ENCODE results near the gene PEF1. TPM values are rescaled to one million over a fixed set of nuclear protein-coding genes. Genes with fewer than 3 reads are reported as not detected.

Gene PEF1
- total and polyA plus RNA-seq, 2 experiments from 2014 or later = 22.3 to 68.5 TPM

GRCh38 chr1:31624731-31625514 is 19.8 kb downstream of the PEF1 start:
- H3K36me3 ChIP-seq (ENCODE audit: insufficient read depth) = 0 out of 2 replicates have a peak, but pooled peaks cover 4% of the 10 kb centered on the region
- Mint-ChIP-seq H3K27ac (no peak overlapping the region), H3K27me3 (ENCODE audit: insufficient read depth, low read depth, poor library complexity) (peaks cover 13% of the 10 kb centered on the region), H3K36me3 (ENCODE audit: low read depth) (peaks cover 3% of the 10 kb centered on the region), H3K9me3 (no peaks in the 10 kb centered on the region), H3K4me1 (peaks cover 4% of the 10 kb centered on the region; the same call in 2 of the 3 replicates), H3K4me3 (no peak overlapping the region)
- no peak overlapping the region for H3K4me2 ChIP-seq
- TF ChIP-seq CREB1 (CRISPR knock-in tag; IDR thresholded peaks at IDR 0.05; ENCODE audit: low read depth) = no peak
- no peak for TF ChIP-seq STAT1 (IDR thresholded peaks at IDR 0.05; ENCODE audit: unreplicated experiment)
- TF ChIP-seq ETS1 (IDR thresholded peaks at IDR 0.05) = no peak
- TF ChIP-seq REST (IDR thresholded peaks at IDR 0.05; ENCODE audit: unreplicated experiment) = no peak
- no peak for TF ChIP-seq ZNF331 (CRISPR knock-in tag; IDR thresholded peaks at IDR 0.05; ENCODE audit: low read depth)
- DNase-seq (ENCODE audit: low spot score) (no peak), ATAC-seq (no peak)
- no peak overlapping the region for H3K4me3 ChIP-seq
- H3K27ac ChIP-seq (ENCODE audit: low read depth) = no peak overlapping the region
- no peaks in the 10 kb centered on the region for H3K79me2 ChIP-seq (replicated peaks; ENCODE audit: insufficient read depth)
- no peaks in the 10 kb centered on the region for H4K20me1 ChIP-seq (replicated peaks; ENCODE audit: insufficient read depth)
- no peaks in the 10 kb centered on the region for H3K9me2 ChIP-seq (ENCODE audit: insufficient read depth)
- H3F3A ChIP-seq (replicated peaks; ENCODE audit: low read depth) = no peaks in the 10 kb centered on the region
- no peaks in the 10 kb centered on the region for H3K4me1 ChIP-seq (ENCODE audit: insufficient read depth)
- H2AFZ ChIP-seq = no peak overlapping the region
- H3K27me3 ChIP-seq (ENCODE audit: insufficient read depth) = no peaks in the 10 kb centered on the region

- no peaks in the 10 kb centered on the region for H3K9me3 Mint-ChIP-seq
- peaks cover 4% of the 10 kb centered on the region; the same call in 2 of the 3 replicates for H3K4me1 Mint-ChIP-seq
- no peak overlapping the region; the same call in 2 of the 3 replicates for H3K4me3 Mint-ChIP-seq
- Histone ChIP-seq H3K36me3 (ENCODE audit: insufficient read depth) (0 out of 2 replicates have a peak, but pooled peaks cover 2% of the 10 kb centered on the region), H3K27me3 (ENCODE audit: insufficient read depth) (no peaks in the 10 kb centered on the region), H3K9me2 (ENCODE audit: insufficient read depth) (no peaks in the 10 kb centered on the region), H4K20me1 (replicated peaks; ENCODE audit: insufficient read depth) (no peaks in the 10 kb centered on the region), H3F3A (replicated peaks; ENCODE audit: low read depth) (no peaks in the 10 kb centered on the region), H3K4me2 (no peak overlapping the region), H3K27ac (ENCODE audit: low read depth) (no peak overlapping the region), H3K4me3 (no peak overlapping the region), H2AFZ (no peak overlapping the region), H3K4me1 (ENCODE audit: insufficient read depth) (no peaks in the 10 kb centered on the region), H3K79me2 (replicated peaks; ENCODE audit: insufficient read depth) (no peaks in the 10 kb centered on the region)
- no peak overlapping the region for H3K27ac Mint-ChIP-seq
- H3K27me3 Mint-ChIP-seq (ENCODE audit: insufficient read depth, low read depth, poor library complexity) = peaks cover 13% of the 10 kb centered on the region
- ATAC-seq (no peak), DNase-seq (ENCODE audit: low spot score) (no peak)
- H3K36me3 Mint-ChIP-seq (ENCODE audit: low read depth) = no peaks in the 10 kb centered on the region; the same call in 2 of the 3 replicates
- TF ChIP-seq POLR2AphosphoS5 (IDR thresholded peaks at IDR 0.05; ENCODE audit: low read depth) = no peak
- TF ChIP-seq REST (IDR thresholded peaks at IDR 0.05; ENCODE audit: unreplicated experiment) = no peak
- no peak for TF ChIP-seq EZH2 (IDR thresholded peaks at IDR 0.05; ENCODE audit: low read depth, unreplicated experiment)
- TF ChIP-seq STAT1 (IDR thresholded peaks at IDR 0.05; ENCODE audit: unreplicated experiment) = no peak
- TF ChIP-seq CTCF (conservative IDR thresholded peaks at IDR 0.05; ENCODE audit: low read depth in 2 of 2) = no peak
- TF ChIP-seq ZNF331 (CRISPR knock-in tag; IDR thresholded peaks at IDR 0.05; ENCODE audit: low read depth) = no peak
- TF ChIP-seq ZNF114 (CRISPR knock-in tag; IDR thresholded peaks at IDR 0.05) = no peak
- no peak for TF ChIP-seq EZH2phosphoT487 (IDR thresholded peaks at IDR 0.05; ENCODE audit: unreplicated experiment)
- no peak for TF ChIP-seq CREB1 (CRISPR knock-in tag; IDR thresholded peaks at IDR 0.05; ENCODE audit: low read depth)
- TF ChIP-seq NANOG (IDR thresholded peaks at IDR 0.05; ENCODE audit: borderline replicate concordance) = no peak
These were observed 20.4 kb downstream of the PEF1 start for GRCh38 chr1:31624309-31624708.

Measured in GM23338 (cell line).